ENCODE measurements around the gene DTD1.

Gene DTD1, protein sequence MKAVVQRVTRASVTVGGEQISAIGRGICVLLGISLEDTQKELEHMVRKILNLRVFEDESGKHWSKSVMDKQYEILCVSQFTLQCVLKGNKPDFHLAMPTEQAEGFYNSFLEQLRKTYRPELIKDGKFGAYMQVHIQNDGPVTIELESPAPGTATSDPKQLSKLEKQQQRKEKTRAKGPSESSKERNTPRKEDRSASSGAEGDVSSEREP

DNA sequence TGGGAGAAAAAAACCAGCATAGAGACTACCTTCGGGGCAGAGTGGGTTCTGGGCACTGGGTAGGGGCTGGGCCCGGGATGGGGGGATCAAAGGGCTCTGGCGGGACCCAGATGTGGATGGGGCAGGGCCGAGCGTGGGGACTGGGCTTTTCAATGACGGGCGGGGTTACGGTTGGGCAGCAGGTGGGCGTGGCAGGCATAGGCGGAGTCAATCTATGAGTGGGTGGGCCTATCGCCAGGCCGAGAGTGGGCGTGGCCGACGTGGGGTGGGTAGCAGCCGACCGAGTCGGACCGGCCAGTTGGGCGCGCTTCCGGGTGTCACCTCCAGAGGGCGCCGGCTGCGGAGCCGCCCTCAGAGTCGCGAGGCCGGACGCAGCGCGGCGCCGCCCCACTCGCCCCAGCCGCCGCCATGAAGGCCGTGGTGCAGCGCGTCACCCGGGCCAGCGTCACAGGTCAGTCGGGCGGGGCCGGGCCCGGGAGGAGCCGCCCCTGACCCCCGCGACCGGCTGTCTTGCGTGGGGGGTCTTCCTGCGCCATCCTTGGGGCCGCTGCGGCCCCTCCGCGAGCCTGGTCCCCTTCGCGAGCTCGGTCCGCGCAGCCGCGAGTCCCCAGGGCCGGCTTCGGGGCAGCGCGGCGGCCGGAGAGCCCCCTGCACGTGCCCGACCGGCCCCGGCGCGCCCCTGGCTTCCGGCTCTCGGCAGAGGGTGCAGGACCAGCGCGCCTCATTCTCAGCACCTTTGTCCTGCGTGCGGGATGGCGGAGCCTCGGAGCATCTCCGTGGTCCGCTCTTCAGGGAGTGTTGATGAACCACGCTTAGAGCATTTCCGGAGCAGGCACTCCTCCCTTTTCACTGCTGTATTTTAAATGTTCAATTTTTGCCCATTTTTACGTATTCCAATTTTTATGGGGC lies at the start of gene DTD1:
TSS of gene DTD1 (plus strand) at position 390 of the 909 bp plus-strand sequence. CDS start at position 409, 19 bp downstream.
- DNase-seq (ENCODE audit: low spot score) = peak; percentile 86

GRCh38 chr20:18541741-18542140 lies 46.1 kb upstream of the DTD1 start:
- no peak for DNase-seq (ENCODE audit: low spot score)

- DNase-seq (ENCODE audit: low spot score) = no peak
These were observed 44.6 kb upstream of the DTD1 start for GRCh38 chr20:18543216-18543615.

DNA sequence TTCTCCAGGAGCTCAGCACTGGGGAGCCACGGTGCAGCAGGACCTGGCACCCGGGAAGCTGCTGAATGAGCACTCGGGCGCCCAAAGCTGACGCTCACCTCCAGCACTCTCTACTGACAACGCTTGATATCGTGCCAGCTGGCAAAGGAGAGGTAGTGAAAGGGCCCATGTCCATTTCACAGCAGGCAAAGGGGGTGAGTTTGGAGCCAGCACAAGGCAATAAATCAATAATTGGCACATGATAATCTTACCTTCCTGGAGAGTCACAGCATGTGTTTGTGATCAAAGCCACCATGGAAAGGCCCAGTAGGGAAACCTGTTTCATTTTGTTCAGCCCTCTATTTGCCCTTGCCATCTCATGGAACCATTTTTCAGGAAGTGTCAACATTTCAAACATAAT lies 43.9 kb upstream of the DTD1 start:
- no peak for DNase-seq (ENCODE audit: low spot score)

DNA sequence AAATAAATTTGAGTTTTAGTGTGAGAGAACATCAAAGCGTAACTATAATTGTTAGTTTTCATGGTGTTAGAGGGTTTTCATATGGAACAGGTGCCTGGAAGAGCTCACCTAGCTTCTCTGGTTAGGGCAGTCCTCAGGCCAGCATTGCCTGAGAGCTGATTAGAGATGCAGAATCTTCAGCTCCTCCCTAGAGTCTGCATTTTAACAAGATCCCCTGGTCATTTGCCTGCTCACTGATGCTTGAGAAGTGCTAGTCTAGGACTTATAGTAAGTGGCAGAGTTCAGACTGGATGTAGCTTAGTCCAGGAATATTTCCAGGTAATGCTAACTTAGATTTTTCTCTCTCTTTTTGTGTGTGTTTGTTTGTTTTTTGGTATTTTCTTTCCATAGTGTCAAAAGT lies 42.3 kb upstream of the DTD1 start:
- no peak for DNase-seq (ENCODE audit: low spot score)

DNA sequence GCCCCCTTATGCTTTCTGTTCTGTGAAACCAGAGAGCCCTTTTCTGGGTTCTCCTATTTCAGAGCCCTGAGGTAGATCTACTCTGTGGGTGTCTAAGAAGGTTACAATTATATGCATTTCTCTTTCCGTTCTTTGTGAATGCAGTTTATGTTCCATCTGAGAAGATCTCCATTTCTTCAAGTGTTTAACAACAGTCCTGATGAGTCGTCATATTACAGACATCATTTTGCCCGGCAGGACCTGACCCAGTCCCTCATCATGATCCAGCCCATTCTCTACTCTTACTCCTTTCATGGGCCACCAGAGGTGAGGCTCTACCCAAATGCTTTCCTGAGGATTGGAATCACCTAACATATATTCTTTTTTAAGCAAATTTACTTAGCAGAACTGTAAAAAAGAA lies 39.4 kb upstream of the DTD1 start:
- DNase-seq (ENCODE audit: low spot score) = no peak

DNA sequence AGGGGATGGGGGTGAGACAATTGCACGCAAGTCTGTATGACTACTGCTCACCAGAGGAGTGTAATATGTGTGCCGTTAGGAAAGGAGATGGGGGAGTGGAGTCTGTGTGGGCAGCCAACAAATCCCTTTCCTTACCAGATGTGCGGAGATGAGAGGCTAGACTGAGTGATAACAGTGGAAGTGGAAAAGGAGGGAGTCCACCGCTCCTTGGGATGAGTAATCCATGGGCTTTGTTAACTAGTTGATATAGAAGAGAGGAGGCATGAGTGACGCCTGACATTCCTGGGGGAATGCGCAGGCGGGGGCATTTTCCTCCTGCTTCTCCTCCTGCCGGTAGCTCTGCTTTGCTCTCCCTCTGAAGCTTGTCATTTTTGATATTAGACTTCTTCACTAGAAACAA lies 34.1 kb upstream of the DTD1 start:
- DNase-seq (ENCODE audit: low spot score) = no peak

- DNase-seq (ENCODE audit: low spot score) = peak; percentile 95
These were observed 20.7 kb upstream of the DTD1 start, which contains the start of gene SMIM26 for GRCh38 chr20:18566892-18567738. SMIM26 (plus strand) TSS chr20:18567432; CDS start chr20:18567479, 47 bp downstream.

DNA sequence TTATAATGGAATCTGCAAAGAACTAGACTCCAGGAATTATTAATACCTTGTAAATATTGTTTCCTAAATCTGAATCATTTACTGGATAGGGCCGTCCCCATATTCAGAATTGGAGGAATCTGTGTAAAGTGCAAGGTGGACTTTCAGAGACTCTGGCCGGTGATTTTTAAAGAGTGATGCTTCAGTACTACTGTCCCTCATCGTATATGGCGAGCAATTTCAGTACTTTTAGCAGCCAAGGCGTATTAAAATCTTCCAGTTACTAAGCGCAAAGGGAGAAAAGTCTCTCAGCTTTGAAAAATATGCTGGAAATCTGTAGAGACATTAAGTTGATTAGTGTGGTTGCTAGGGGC lies 20.1 kb upstream of the DTD1 start:
- no peak for DNase-seq (ENCODE audit: low spot score)

DNA sequence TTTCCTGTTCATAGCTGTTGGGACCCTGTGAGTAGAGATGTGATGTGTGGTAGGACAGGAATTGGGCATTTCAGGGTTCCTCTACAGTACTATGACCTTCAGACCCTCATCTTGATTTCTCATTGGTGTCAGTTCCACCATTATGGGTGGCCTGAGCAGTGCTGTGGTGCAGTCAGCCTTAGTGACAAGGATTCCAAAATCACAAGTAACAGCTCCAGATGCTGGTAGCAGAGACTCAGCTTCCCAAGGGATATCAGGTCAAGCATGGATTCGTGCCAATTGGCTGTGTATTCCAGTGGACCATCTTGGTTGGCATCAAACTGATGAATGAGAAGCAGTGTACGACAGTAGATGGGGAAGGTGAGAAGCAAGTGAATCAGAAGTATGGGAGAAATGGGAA lies 16.8 kb upstream of the DTD1 start:
- no peak for DNase-seq (ENCODE audit: low spot score)

GRCh38 chr20:18571578-18571977 lies 16.3 kb upstream of the DTD1 start:
- no peak for DNase-seq (ENCODE audit: low spot score)

- no peak for DNase-seq (ENCODE audit: low spot score)
These were observed 9.9 kb upstream of the DTD1 start for GRCh38 chr20:18577942-18578341.

DNA sequence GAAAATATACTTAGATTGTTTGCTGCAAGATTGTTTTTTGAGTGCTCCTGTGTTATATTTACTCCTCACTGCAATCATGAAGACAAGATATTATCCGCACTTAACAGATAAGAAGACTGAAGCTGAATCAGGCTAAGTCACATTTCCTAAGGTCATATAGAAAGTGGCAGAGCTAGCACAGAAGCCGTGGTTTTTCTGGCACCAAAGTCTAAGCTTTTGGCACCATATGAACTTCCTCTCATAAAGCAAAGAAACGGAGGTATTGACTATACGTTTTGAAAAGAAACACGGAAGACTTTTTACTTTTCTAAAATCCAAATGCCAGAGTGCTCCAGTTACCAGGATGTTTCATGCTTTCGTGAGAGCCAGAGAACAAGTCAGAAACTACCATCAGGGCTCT lies 9.3 kb upstream of the DTD1 start:
- DNase-seq (ENCODE audit: low spot score) = no peak

DNA sequence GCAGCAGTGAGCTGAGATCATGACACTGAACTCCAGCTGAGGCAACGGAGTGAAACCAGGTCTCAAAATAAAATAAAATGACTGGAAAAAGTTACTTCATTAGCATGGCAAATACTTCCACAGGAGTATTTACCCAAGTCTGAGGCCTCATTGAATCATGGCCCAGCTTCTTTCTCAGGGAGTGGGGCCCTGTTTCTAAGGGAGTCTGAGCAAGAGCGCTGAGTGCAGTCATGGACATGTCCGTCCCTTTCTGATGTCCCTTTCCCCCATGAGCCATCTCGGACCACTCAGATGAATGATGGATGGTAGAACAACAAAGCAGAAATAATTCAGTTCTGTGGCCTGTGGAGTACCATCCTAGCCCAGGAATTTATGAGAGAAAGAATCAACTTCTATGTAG lies 7.8 kb upstream of the DTD1 start:
- DNase-seq (ENCODE audit: low spot score) = no peak

DNA sequence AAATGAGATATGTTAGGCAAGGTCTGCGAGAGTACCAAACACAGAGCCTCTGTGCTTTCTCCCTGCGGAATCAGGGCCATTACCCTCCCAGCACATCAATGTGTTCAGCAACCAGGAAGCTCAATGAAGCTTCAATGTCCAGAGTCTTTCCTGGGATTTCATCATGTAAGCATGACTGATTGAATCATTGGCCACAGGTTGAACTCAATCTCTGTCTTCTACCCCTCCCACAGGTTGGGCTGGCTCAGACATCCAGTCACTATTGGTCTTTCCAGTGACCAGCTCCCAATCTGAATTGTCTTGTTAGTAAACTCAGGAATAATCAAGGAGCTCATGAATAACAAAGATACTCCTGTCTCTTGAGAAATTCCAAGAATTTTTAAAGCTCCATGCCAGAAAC lies 2.7 kb upstream of the DTD1 start:
- no peak for DNase-seq (ENCODE audit: low spot score)

GRCh38 chr20:18588574-18588933 lies 700 bp downstream of the DTD1 start:
- no peak for DNase-seq (ENCODE audit: low spot score)

GRCh38 chr20:18589941-18590674 lies 2.3 kb downstream of the DTD1 start:
- DNase-seq (ENCODE audit: low spot score) = no peak

DNA sequence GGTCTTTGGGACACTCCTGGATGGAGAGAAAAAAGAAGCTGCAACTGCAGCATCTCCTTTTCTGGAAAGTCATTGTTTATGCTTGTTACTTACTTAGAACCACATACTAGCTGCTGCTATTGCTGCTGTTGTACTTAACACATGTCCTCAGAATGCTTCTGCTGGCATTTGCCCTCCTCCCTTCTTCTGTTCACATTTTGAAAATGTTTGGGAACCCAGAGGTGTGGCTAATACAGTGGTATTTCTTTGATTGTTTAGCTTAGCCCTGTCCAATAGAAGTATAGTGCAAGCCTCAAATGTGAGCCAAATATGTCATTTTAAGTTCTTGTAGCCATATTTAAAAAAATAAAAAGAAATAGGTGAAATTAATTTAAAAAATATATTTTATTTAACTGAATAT lies 8.4 kb downstream of the DTD1 start:
- DNase-seq (ENCODE audit: low spot score) = no peak

DNA sequence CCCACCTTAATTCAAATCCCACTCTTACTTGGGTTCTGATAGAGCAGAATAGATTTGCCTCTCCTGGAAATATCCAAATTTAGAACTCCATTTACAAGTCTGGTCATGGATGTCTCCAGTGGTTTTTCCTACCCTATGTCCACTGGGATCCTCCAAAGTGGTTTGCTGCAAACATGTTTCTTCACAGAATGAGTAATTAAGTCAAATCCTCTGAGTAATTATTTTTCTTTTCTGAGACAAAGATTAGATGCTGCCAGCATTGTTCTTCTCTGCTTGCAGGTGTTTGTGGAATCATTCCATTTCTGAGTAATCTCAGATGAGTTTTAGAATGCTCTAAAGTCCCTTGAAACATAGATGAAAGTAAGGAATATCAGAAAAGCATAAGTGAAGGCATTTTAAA lies 21.9 kb downstream of the DTD1 start:
- no peak for DNase-seq (ENCODE audit: low spot score)

GRCh38 chr20:18611492-18611891 lies 23.6 kb downstream of the DTD1 start:
- DNase-seq (ENCODE audit: low spot score) = no peak

DNA sequence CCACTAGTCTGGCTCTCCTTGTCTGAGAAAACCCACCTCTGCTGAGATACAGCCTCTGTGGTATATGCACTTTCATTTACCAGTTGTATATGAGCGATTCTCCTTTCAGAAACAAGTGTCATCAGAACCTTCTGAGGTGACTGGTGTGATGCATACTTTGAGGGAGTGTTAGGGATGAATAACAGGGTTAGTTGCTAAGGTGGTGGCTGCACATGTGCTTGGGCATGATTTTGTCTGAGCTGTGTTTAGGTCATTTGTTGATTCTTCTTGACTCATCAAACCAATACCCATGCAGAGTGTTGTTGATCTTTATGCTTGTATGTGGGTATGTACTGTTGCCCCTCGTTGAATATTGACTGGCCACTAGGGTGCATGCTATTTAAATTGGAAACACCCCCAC lies 25.7 kb downstream of the DTD1 start:
- DNase-seq (ENCODE audit: low spot score) = no peak

DNA sequence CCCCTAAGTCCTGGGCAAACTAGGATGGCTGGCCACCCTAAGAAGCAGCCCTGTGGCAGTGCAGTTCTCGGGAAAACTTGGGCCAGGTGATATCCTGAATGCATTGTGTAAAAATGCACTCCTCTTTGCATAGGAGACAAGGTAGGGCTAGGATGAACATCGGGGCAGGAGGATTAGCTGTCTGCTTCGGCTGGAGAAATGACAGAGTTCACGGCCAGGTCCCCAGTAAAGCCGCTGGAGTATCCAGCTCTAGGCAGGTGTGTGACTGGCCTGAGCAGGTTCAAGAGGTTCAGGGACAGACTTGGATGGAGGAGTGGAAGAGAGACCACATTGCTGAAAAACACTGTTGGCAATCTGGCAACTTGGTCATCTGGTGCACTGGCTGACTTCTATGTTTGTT lies 26.4 kb downstream of the DTD1 start:
- DNase-seq (ENCODE audit: low spot score) = no peak

All from CD4-positive, alpha-beta T cell treated with Interleukin-15 for 4 hours (primary cell).